ENCODE data around the gene APOL4. TPM values are rescaled to one million over a fixed set of nuclear protein-coding genes. Genes with fewer than 3 reads are reported as not detected.

APOL4 gene
- total and polyA plus RNA-seq, 12 donors = 1.2 to 10.0 (median 3.6) TPM; not detected in 1

DNA sequence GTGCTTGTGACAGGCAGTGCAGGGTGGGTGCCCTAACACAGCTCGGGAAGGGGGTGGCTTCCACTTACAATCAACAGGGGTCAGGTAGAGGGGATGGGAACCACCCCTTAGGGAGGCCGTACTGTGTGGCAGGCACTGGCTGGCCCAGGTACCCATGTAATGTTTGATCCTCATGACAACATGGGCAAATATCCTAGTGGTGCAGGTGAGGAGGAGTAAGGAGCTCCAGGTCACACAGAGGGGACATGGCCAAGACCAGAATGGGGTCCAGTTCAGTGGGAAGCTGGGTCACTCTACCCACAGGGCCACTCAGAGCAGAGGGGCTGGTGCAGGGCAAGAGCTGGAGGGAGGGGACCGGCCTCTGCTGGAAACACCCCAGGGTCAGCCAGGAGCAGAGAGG lies 3.1 kb downstream of the APOL4 start:
- H3K4me3 ChIP-seq = no peak overlapping the region
- DNase-seq = peak in 1 of 7 donors; percentile 43
- H3K27me3 ChIP-seq = no peaks in the 10 kb centered on the region
- H3K27ac ChIP-seq = no peak overlapping the region
- WGBS, 4 donors = 81 to 90% (median 86%) methylated on average over 2 to 3 of the region's 3 CpGs
- no peaks in the 10 kb centered on the region for H3K36me3 ChIP-seq (replicated peaks in 1 of 2)
- intact Hi-C loops (cut with DNase I) = loop anchor here (5.0 to 10.0 kb wide), 3 partner anchors 79 to 286 kb away; partner anchors contain the start of gene TXN2 (in 1 of the 2)
- H3K9me3 ChIP-seq (replicated peaks in 1 of 3) = no peaks in the 10 kb centered on the region
- H3K4me1 ChIP-seq (replicated peaks in 1 of 2) = peaks cover 7 to 27% of the 10 kb centered on the region in 2 donors
- TF ChIP-seq POLR2A (IDR thresholded peaks at IDR 0.05) = no peak
- TF ChIP-seq, protein P1, sequence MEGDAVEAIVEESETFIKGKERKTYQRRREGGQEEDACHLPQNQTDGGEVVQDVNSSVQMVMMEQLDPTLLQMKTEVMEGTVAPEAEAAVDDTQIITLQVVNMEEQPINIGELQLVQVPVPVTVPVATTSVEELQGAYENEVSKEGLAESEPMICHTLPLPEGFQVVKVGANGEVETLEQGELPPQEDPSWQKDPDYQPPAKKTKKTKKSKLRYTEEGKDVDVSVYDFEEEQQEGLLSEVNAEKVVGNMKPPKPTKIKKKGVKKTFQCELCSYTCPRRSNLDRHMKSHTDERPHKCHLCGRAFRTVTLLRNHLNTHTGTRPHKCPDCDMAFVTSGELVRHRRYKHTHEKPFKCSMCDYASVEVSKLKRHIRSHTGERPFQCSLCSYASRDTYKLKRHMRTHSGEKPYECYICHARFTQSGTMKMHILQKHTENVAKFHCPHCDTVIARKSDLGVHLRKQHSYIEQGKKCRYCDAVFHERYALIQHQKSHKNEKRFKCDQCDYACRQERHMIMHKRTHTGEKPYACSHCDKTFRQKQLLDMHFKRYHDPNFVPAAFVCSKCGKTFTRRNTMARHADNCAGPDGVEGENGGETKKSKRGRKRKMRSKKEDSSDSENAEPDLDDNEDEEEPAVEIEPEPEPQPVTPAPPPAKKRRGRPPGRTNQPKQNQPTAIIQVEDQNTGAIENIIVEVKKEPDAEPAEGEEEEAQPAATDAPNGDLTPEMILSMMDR (IDR thresholded peaks at IDR 0.05) = no peak

DNA sequence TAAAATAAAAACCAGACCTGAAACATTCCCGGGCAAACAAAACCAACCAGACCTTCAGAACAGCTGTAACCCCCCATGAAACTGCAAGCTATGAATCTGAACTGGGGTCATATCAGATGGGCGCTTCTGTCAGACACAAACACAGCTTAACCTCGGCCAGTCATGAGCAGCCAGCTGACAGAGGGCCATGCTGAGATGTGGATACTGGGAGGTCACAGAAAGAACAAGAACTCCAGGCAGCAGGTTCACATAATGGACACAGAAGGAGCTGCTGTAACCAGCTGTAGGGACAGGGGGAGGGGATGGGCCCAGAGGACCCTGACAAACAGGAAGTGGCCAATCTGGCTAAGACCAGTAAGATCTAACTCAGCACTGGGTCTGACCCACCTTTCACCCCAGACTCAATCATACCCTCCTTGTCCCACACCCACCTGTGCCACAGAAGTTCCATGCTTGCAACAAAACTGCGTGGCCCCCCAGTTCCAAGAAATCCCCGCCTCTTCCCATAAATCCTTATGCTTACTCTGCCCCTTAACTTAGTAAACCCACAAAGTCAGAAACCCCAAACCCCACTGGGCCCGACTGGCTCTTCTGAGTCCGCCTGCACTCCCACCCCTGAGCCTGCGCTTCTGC lies 4.0 kb downstream of the APOL4 start:
- Histone ChIP-seq H3K27me3 (no peaks in the 10 kb centered on the region), H3K27ac (peak overlapping the region in 2 of 5 donors; percentile 58 to 64), H3K4me1 (replicated peaks in 1 of 2) (peaks cover 7 to 27% of the 10 kb centered on the region in 2 donors), H3K36me3 (replicated peaks in 1 of 2) (no peaks in the 10 kb centered on the region), H3K4me3 (no peak overlapping the region), H3K9me3 (replicated peaks in 1 of 3) (no peaks in the 10 kb centered on the region)
- TF ChIP-seq, protein P1 (IDR thresholded peaks at IDR 0.05) = no peak
- no peak for TF ChIP-seq POLR2A (IDR thresholded peaks at IDR 0.05)
- intact Hi-C loops (cut with DNase I) = loop anchor here (5.0 to 10.0 kb wide), 3 partner anchors 80 to 287 kb away; partner anchors contain the start of gene TXN2 (in 1 of the 2)
- peak in 1 of 7 donors; percentile 55 for DNase-seq
- 56 to 70% (median 63%) methylated on average over 8 of the region's 8 CpGs for WGBS, 4 donors

DNA sequence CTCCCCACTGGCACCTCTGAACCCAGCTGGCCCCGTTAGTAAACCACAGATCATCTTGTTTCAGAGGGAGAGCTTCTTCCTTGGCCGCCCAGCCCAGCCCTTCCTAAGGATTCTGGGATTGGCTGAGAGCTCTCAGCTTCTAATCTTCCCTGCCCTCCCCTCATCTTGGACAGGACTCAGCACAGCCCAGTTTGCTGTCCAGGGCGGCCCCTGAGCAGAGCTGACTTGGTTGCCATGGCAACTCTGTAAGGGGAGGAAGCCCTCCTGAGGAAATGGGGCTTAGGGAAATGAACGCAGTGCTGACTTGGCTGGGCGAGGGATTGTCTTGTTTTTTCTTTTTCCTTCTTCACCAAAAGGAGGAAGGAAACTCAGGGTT lies 4.6 kb downstream of the APOL4 start:
- no peak overlapping the region for H3K4me3 ChIP-seq
- no peak for TF ChIP-seq POLR2A (IDR thresholded peaks at IDR 0.05)
- TF ChIP-seq, protein P1 (IDR thresholded peaks at IDR 0.05) = no peak
- peaks cover 7 to 27% of the 10 kb centered on the region in 2 donors for H3K4me1 ChIP-seq (replicated peaks in 1 of 2)
- intact Hi-C loops (cut with DNase I) = loop anchor here (5.0 to 10.0 kb wide), 3 partner anchors 80 to 288 kb away; partner anchors contain the start of gene TXN2 (in 1 of the 2)
- peak in 3 of 7 donors; percentile 26 to 70 (median 43) for DNase-seq
- WGBS, 4 donors = 39 to 41% (median 40%) methylated on average over 5 of the region's 5 CpGs
- peak overlapping the region in 2 of 5 donors; percentile 58 to 63 for H3K27ac ChIP-seq
- no peaks in the 10 kb centered on the region for H3K27me3 ChIP-seq
- H3K9me3 ChIP-seq (replicated peaks in 1 of 3) = no peaks in the 10 kb centered on the region
- no peaks in the 10 kb centered on the region for H3K36me3 ChIP-seq (replicated peaks in 1 of 2)

DNA sequence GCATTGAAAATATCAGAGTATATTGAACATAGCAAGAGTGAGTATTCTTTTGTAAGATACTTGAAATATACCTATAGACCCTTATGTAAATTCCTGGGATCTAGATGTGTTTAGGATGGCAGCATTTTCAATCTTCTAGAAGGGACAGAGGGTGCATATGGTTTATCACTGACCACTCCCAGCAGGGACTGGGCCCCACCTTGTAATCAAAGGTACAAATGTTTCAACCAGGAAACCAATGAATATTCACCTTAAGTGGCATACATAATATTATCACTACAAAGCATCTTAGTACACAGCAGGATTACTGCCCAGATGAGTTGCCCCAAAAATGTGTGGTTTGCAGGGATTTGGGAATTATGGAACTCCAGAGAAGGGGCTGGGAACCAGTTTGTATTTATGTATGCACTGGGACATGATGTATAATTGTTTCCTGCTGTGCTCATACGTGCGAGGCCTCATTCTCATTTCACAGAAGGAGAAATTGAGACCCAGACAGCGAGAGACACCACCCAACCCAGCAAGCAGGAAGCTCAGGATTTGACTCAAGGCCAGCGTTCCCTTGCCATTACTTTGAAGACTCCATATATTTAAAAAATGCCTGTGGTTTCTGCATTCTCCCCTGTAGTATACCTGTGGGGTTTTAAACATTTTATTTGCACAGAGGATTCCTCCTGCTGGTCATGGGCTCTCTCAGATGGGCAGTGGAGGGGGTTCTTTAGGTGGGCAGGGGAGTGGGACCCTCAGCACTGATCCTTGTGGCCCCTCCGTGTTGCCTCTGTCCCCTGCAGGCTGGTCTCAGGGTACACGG lies 5.2 kb downstream of the APOL4 start:
- DNase-seq = peak in 1 of 7 donors; percentile 39
- H3K27ac ChIP-seq = peak overlapping the region in 2 of 5 donors; percentile 54 to 63
- WGBS, 4 donors = 27 to 66% (median 51%) methylated on average over 6 of the region's 6 CpGs
- intact Hi-C loops (cut with DNase I) = loop anchor here (5.0 to 10.0 kb wide), 3 partner anchors 81 to 288 kb away; partner anchors contain the start of gene TXN2 (in 1 of the 2)
- no peaks in the 10 kb centered on the region for H3K36me3 ChIP-seq (replicated peaks in 1 of 2)
- no peaks in the 10 kb centered on the region for H3K9me3 ChIP-seq (replicated peaks in 1 of 3)
- no peak overlapping the region for H3K4me3 ChIP-seq
- no peaks in the 10 kb centered on the region for H3K27me3 ChIP-seq
- no peak for TF ChIP-seq POLR2A (IDR thresholded peaks at IDR 0.05)
- peaks cover 7 to 31% of the 10 kb centered on the region in 2 donors for H3K4me1 ChIP-seq (replicated peaks in 1 of 2)
